ENCODE results near the gene ISL1.

Gene ISL1

GRCh38 chr5:51387884-51388275, 4.6 kb downstream of the ISL1 start:
- DNase-seq, result no peak

- DNase-seq, result no peak
Measured at GRCh38 chr5:51388488-51389287, 5.4 kb downstream of the ISL1 start.

- no peak for DNase-seq
Measured at GRCh38 chr5:51389288-51389576, 6.0 kb downstream of the ISL1 start.

GRCh38 chr5:51389577-51390463, 6.6 kb downstream of the ISL1 start:
- DNase-seq, result no peak

- DNase-seq, result no peak
Measured at GRCh38 chr5:51391175-51391574, 7.9 kb downstream of the ISL1 start.

GRCh38 chr5:51392689-51393199, 9.5 kb downstream of the ISL1 start:
- DNase-seq, result no peak

- no peak for DNase-seq
Measured at GRCh38 chr5:51394609-51395008, 11.4 kb downstream of the ISL1 start.

- no peak for DNase-seq
Measured at GRCh38 chr5:51395245-51395644, 12.0 kb downstream of the ISL1 start.

- no peak for DNase-seq
Measured at GRCh38 chr5:51395666-51396356, 12.6 kb downstream of the ISL1 start.

- DNase-seq, result no peak
Measured at GRCh38 chr5:51396797-51397196, 13.5 kb downstream of the ISL1 start.

- no peak for DNase-seq
Measured at GRCh38 chr5:51397996-51398395, 14.7 kb downstream of the ISL1 start.

- DNase-seq, result no peak
Measured at GRCh38 chr5:51398875-51399642, 15.8 kb downstream of the ISL1 start.

- no peak for DNase-seq
Measured at GRCh38 chr5:51399643-51400006, 16.4 kb downstream of the ISL1 start.

GRCh38 chr5:51404255-51404654, 21.0 kb downstream of the ISL1 start:
- no peak for DNase-seq

GRCh38 chr5:51411921-51412325, 28.7 kb downstream of the ISL1 start:
- DNase-seq, result no peak

- no peak for DNase-seq
Measured at GRCh38 chr5:51414516-51414915, 31.3 kb downstream of the ISL1 start.

- DNase-seq, result no peak
Measured at GRCh38 chr5:51416149-51416548, 32.9 kb downstream of the ISL1 start.

- DNase-seq, result no peak
Measured at GRCh38 chr5:51433052-51433710, 49.9 kb downstream of the ISL1 start.

GRCh38 chr5:51439232-51439631, 56.0 kb downstream of the ISL1 start:
- DNase-seq, result no peak

Data from EL (cell line).